ENCODE measurements around the gene SMIM7.
"Not testable (repeated sequence)": the region's sequence is repeated elsewhere in the genome, so short reads cannot be mapped to it uniquely, and the experiment has no call there.

DNA sequence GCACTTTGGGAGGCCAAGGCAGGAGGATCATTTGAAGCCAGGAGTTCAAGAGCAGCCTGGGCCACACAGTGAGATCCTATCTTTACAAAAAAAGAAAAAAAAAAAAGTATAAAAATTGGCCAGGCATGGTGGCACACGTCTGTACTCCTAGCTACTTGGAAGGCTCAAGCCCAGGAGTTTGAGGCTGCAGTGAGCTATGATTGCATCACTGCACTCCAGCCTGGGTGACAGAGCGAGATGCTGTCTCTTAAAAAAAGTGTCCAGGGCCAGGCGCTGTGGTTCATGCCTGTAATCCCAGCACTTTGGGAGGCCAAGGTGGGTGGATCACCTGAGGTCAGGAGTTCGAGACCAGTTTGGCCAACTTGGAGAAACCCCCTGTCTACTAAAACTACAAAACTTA lies 13.9 kb upstream of the SMIM7 start:
- TF ChIP-seq RAD21 (IDR thresholded peaks at IDR 0.05; ENCODE audit: low read depth); POLR2A (IDR thresholded peaks at IDR 0.05; ENCODE audit: borderline replicate concordance, extremely low read depth, insufficient read depth, insufficient read length); ZNF274 (IDR thresholded peaks at IDR 0.05; ENCODE audit: low read depth, low read length); FOSL1 (IDR thresholded peaks at IDR 0.05; ENCODE audit: low read depth); EZH2 (IDR thresholded peaks at IDR 0.05); YY1 (IDR thresholded peaks at IDR 0.05; ENCODE audit: extremely low read depth, insufficient replicate concordance, low read depth, low read length); CBX3 (IDR thresholded peaks at IDR 0.05; ENCODE audit: low read depth); JUND (IDR thresholded peaks at IDR 0.05); ELF1 (IDR thresholded peaks at IDR 0.05; ENCODE audit: borderline replicate concordance, low read depth): not testable (repeated sequence)
- TF ChIP-seq, protein P1, sequence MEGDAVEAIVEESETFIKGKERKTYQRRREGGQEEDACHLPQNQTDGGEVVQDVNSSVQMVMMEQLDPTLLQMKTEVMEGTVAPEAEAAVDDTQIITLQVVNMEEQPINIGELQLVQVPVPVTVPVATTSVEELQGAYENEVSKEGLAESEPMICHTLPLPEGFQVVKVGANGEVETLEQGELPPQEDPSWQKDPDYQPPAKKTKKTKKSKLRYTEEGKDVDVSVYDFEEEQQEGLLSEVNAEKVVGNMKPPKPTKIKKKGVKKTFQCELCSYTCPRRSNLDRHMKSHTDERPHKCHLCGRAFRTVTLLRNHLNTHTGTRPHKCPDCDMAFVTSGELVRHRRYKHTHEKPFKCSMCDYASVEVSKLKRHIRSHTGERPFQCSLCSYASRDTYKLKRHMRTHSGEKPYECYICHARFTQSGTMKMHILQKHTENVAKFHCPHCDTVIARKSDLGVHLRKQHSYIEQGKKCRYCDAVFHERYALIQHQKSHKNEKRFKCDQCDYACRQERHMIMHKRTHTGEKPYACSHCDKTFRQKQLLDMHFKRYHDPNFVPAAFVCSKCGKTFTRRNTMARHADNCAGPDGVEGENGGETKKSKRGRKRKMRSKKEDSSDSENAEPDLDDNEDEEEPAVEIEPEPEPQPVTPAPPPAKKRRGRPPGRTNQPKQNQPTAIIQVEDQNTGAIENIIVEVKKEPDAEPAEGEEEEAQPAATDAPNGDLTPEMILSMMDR (IDR thresholded peaks at IDR 0.05 in 2 of 3, conservative IDR thresholded peaks at IDR 0.05 in 1 of 3; ENCODE audit: borderline replicate concordance in 1 of 3, insufficient read depth in 1 of 3, low read depth in 2 of 3, low read length in 2 of 3) = not testable (repeated sequence)
- TF ChIP-seq, protein P2, sequence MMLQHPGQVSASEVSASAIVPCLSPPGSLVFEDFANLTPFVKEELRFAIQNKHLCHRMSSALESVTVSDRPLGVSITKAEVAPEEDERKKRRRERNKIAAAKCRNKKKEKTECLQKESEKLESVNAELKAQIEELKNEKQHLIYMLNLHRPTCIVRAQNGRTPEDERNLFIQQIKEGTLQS (IDR thresholded peaks at IDR 0.05) = not testable (repeated sequence)
- TF ChIP-seq, protein P3, sequence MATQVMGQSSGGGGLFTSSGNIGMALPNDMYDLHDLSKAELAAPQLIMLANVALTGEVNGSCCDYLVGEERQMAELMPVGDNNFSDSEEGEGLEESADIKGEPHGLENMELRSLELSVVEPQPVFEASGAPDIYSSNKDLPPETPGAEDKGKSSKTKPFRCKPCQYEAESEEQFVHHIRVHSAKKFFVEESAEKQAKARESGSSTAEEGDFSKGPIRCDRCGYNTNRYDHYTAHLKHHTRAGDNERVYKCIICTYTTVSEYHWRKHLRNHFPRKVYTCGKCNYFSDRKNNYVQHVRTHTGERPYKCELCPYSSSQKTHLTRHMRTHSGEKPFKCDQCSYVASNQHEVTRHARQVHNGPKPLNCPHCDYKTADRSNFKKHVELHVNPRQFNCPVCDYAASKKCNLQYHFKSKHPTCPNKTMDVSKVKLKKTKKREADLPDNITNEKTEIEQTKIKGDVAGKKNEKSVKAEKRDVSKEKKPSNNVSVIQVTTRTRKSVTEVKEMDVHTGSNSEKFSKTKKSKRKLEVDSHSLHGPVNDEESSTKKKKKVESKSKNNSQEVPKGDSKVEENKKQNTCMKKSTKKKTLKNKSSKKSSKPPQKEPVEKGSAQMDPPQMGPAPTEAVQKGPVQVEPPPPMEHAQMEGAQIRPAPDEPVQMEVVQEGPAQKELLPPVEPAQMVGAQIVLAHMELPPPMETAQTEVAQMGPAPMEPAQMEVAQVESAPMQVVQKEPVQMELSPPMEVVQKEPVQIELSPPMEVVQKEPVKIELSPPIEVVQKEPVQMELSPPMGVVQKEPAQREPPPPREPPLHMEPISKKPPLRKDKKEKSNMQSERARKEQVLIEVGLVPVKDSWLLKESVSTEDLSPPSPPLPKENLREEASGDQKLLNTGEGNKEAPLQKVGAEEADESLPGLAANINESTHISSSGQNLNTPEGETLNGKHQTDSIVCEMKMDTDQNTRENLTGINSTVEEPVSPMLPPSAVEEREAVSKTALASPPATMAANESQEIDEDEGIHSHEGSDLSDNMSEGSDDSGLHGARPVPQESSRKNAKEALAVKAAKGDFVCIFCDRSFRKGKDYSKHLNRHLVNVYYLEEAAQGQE (IDR thresholded peaks at IDR 0.05; ENCODE audit: low read depth) = not testable (repeated sequence)
- TF ChIP-seq, protein P4, sequence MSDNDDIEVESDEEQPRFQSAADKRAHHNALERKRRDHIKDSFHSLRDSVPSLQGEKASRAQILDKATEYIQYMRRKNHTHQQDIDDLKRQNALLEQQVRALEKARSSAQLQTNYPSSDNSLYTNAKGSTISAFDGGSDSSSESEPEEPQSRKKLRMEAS (IDR thresholded peaks at IDR 0.05) = not testable (repeated sequence)
